ENCODE data around the gene BTBD1.

BTBD1 gene

DNA sequence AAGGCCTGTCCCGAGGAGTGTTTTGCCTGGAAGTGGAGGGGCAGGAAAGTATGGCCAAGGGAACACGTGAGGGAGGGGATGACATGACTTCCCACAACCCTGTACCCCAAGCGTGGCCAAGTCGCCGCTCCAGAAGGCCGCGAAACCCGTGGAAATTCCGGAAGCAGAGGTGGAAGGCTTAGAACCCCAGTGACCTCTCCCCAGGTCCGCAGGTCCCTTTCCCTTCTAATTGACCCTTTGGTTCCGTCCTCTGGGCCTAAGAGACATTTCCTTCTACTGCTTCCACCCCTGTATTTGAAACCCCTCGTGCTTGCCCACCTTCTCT lies 548 bp upstream of the BTBD1 start:
- DNase-seq (ENCODE audit: low spot score) (no peak), ATAC-seq (ENCODE audit: low read depth) (no peak)
- H3K4me1 ChIP-seq (ENCODE audit: insufficient read depth, poor library complexity, severe bottlenecking) = peaks cover 14% of the 10 kb centered on the region
- TF ChIP-seq, protein P1, sequence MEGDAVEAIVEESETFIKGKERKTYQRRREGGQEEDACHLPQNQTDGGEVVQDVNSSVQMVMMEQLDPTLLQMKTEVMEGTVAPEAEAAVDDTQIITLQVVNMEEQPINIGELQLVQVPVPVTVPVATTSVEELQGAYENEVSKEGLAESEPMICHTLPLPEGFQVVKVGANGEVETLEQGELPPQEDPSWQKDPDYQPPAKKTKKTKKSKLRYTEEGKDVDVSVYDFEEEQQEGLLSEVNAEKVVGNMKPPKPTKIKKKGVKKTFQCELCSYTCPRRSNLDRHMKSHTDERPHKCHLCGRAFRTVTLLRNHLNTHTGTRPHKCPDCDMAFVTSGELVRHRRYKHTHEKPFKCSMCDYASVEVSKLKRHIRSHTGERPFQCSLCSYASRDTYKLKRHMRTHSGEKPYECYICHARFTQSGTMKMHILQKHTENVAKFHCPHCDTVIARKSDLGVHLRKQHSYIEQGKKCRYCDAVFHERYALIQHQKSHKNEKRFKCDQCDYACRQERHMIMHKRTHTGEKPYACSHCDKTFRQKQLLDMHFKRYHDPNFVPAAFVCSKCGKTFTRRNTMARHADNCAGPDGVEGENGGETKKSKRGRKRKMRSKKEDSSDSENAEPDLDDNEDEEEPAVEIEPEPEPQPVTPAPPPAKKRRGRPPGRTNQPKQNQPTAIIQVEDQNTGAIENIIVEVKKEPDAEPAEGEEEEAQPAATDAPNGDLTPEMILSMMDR (IDR thresholded peaks at IDR 0.05; ENCODE audit: poor library complexity, severe bottlenecking) = no peak
- no peaks in the 10 kb centered on the region for H3K9me3 ChIP-seq (ENCODE audit: severe bottlenecking)
- peaks cover 30% of the 10 kb centered on the region for H3K36me3 ChIP-seq (ENCODE audit: low read depth)
- H3K4me3 ChIP-seq (ENCODE audit: severe bottlenecking) = peak overlapping the region; percentile 81
- no peaks in the 10 kb centered on the region for H3K27me3 ChIP-seq (ENCODE audit: insufficient read depth, poor library complexity, severe bottlenecking)
- peak overlapping the region; percentile 73 for H3K27ac ChIP-seq (ENCODE audit: poor library complexity, severe bottlenecking)

DNA sequence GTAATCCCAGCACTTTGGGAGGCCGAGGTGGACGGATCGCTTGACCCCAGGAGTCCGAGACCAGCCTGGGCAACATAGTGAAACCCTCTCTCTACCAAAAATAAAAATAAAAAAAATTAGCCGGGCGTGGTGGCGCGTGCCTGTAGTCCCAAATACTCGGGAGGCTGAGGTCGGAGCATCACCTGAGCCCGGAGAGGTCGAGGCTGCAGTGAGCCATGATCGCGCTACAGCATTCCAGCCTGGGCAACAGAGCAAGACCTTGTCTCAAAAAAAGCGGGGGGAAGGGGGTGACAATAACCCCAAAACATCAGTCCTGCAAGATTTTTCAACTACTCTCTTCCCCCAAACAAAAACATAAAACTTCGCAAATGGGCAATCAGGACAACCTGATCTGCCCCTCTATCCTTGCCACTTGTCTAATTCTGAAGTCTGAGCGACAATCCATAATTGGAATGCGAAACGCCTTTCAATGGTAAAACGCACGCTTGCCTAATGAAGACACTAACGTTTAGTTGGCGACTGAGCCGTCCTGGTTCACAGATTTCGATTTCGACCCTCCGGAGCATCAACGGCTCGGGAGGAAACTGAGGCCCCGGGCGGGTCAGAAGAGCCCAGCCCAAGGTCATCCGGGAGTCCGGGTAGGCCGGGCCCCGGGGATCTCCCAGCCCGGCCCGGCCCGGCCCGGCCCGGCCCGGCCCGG lies 868 bp downstream of the BTBD1 start:
- Histone ChIP-seq H3K4me1 (ENCODE audit: insufficient read depth, poor library complexity, severe bottlenecking) (peaks cover 14% of the 10 kb centered on the region), H3K4me3 (ENCODE audit: severe bottlenecking) (peak overlapping the region; percentile 81), H3K27me3 (ENCODE audit: insufficient read depth, poor library complexity, severe bottlenecking) (no peaks in the 10 kb centered on the region), H3K27ac (ENCODE audit: poor library complexity, severe bottlenecking) (peak overlapping the region; percentile 73), H3K36me3 (ENCODE audit: low read depth) (peaks cover 44% of the 10 kb centered on the region), H3K9me3 (ENCODE audit: severe bottlenecking) (no peaks in the 10 kb centered on the region)
- TF ChIP-seq, protein P1 (IDR thresholded peaks at IDR 0.05; ENCODE audit: poor library complexity, severe bottlenecking) = no peak
- ATAC-seq (ENCODE audit: low read depth) = no peak
- DNase-seq (ENCODE audit: low spot score) = no peak

DNA sequence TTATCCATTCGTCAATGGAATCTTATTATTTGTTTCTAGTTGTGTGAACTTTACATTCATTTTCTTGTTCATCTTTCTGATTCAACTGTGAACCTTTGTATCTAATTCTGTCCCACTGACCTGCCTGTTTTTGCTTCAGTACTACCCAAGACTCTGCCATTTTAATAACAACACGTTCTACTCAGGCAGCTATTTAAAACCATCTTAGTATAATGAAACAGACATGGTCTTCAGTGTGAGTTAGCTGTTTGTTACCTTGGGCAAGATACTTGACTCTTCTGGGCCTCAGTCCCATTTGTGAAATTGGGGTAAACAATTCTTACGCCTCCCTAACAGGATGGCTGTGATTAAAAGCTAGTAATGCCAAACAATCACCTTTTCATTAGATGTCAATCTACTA lies 1.6 kb downstream of the BTBD1 start:
- no peaks in the 10 kb centered on the region for H3K9me3 ChIP-seq (ENCODE audit: severe bottlenecking)
- no peak for DNase-seq (ENCODE audit: low spot score)
- TF ChIP-seq, protein P1 (IDR thresholded peaks at IDR 0.05; ENCODE audit: poor library complexity, severe bottlenecking) = no peak
- H3K4me1 ChIP-seq (ENCODE audit: insufficient read depth, poor library complexity, severe bottlenecking) = peaks cover 14% of the 10 kb centered on the region
- peaks cover 51% of the 10 kb centered on the region for H3K36me3 ChIP-seq (ENCODE audit: low read depth)
- H3K27ac ChIP-seq (ENCODE audit: poor library complexity, severe bottlenecking) = no peak overlapping the region
- no peak for ATAC-seq (ENCODE audit: low read depth)
- H3K27me3 ChIP-seq (ENCODE audit: insufficient read depth, poor library complexity, severe bottlenecking) = no peaks in the 10 kb centered on the region
- H3K4me3 ChIP-seq (ENCODE audit: severe bottlenecking) = peak overlapping the region; percentile 81

DNA sequence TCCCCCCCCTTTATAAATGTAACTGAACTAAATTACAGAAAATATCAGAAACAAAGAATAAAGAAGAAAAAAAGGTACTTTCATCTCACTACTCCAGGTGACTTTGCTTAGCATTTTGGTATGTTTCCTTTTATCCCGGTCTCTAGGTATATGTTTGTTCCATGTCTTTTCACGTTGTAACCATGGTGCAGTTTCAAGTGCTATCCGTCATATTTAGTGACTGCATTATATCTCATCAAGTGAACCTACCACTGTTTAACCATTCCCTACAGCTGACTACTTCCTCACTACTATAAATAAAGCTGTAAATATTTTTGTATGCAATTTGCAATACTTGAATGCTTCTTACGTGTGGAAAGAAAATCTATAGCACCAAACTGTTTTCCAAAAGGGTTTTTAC lies 2.2 kb downstream of the BTBD1 start:
- H3K27ac ChIP-seq (ENCODE audit: poor library complexity, severe bottlenecking) = no peak overlapping the region
- H3K27me3 ChIP-seq (ENCODE audit: insufficient read depth, poor library complexity, severe bottlenecking) = no peaks in the 10 kb centered on the region
- ATAC-seq (ENCODE audit: low read depth) (no peak), DNase-seq (ENCODE audit: low spot score) (no peak)
- H3K4me1 ChIP-seq (ENCODE audit: insufficient read depth, poor library complexity, severe bottlenecking) = peaks cover 14% of the 10 kb centered on the region
- peak overlapping the region; percentile 81 for H3K4me3 ChIP-seq (ENCODE audit: severe bottlenecking)
- peaks cover 54% of the 10 kb centered on the region for H3K36me3 ChIP-seq (ENCODE audit: low read depth)
- TF ChIP-seq, protein P1 (IDR thresholded peaks at IDR 0.05; ENCODE audit: poor library complexity, severe bottlenecking) = no peak
- H3K9me3 ChIP-seq (ENCODE audit: severe bottlenecking) = no peaks in the 10 kb centered on the region

DNA sequence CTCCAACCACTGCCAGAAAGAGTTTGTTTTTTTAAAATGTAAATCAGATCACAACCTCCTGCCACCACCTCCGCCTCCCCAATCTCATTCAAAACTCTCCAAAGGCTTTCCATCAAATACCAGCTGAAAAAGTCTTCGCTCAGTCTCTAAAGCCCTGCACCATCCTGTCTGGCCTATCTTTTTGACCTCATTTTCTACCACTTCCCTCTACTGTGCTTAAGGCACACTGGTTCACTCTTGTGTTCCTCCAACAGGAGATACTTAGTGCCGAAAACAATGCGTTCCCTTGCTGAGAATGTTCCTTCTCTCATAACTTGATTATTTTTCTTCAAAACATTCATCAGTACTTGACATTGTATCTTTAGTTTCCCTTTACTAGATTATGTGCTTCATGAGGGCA lies 3.5 kb downstream of the BTBD1 start:
- DNase-seq (ENCODE audit: low spot score) (no peak), ATAC-seq (ENCODE audit: low read depth) (no peak)
- no peaks in the 10 kb centered on the region for H3K27me3 ChIP-seq (ENCODE audit: insufficient read depth, poor library complexity, severe bottlenecking)
- H3K4me3 ChIP-seq (ENCODE audit: severe bottlenecking) = no peak overlapping the region
- peaks cover 57% of the 10 kb centered on the region for H3K36me3 ChIP-seq (ENCODE audit: low read depth)
- H3K27ac ChIP-seq (ENCODE audit: poor library complexity, severe bottlenecking) = no peak overlapping the region
- H3K9me3 ChIP-seq (ENCODE audit: severe bottlenecking) = no peaks in the 10 kb centered on the region
- peaks cover 14% of the 10 kb centered on the region for H3K4me1 ChIP-seq (ENCODE audit: insufficient read depth, poor library complexity, severe bottlenecking)
- TF ChIP-seq, protein P1 (IDR thresholded peaks at IDR 0.05; ENCODE audit: poor library complexity, severe bottlenecking) = no peak

All from RWPE2 (cell line).